HG03103 (cell line): Measurements from ENCODE around the gene FGFBP3.

Experiments
- ATAC-seq: cut with Tn5 transposase; IDR thresholded peaks from one replicate; pipeline ENCODE4 v1.9.1; 2021; ENCODE audit warnings: low read depth; ENCODE audit not compliant: unreplicated experiment

Gene FGFBP3

DNA sequence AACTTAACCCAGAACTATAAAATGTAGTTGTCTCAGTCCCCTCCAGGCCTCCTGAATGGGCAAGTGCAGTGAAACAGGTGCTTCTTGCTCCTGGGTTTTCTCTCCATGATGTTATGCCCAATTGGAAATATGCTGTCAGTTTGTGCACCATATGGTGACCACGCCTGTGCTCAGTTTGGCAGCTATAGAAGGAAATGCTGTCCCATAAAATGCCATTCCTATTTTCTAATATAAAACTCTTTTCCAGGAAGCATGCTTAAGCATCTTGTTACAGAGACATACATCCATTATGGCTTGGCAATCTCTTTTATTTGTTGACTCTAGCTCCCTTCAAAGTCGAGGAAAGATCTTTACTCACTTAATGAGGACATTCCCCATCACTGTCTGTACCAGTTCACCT lies 45.2 kb downstream of the FGFBP3 start:
- no peak for ATAC-seq

DNA sequence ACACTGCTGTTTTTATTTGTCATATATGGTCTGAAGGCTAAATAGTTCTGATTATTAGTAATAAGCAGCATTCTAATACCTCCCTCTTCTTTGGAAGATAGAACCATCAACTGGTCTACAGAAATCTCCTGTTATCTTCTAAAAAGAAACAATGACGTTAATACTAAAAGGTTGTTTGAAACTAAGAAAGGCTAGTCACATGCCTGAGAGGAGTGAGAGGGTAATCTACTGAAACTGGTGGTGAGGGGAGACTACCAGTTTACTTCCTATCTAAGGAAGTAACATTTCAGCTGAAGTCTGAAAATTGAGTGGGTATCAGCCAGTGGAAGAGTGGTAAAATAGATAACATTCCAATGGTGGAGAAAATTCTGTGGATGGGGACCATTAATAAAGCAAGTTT lies 48.4 kb downstream of the FGFBP3 start:
- no peak for ATAC-seq

DNA sequence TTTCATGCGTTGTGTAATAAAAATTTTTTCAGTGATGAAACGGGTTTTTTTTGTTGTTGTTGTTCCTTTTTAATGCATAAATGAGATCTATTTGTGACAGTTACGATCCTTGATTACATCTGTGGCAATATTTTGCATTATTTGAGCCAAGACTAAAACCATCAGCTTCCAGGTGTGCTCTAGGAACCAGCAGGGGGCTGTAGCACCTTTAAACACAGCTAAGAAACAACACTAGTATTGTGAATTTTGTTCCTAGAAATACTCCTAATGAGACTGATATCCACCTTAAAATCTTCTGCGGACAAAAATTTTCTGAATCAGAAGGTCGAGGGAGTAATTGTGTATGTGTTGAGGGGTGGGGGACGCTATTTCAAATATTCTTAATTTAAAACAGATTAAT lies 52.6 kb downstream of the FGFBP3 start:
- ATAC-seq: no peak
